HepG2 (cell line): ENCODE data around the gene NDOR1. TPM values are rescaled to one million over a fixed set of nuclear protein-coding genes. Genes with fewer than 3 reads are reported as not detected.

Experiments
- HOXA9 ChIP-seq: sonication (generic); formaldehyde crosslinking; IDR thresholded peaks from 2 replicates; pipeline ENCODE4 v1.8.1; 2022; ENCODE audit warnings: missing genetic modification reagents, mild to moderate bottlenecking, moderate library complexity, borderline replicate concordance
- IKZF4 ChIP-seq: sonication (generic); formaldehyde crosslinking; IDR thresholded peaks from 2 replicates; pipeline ENCODE4 v1.5.1; 2020; ENCODE audit warnings: borderline replicate concordance, mild to moderate bottlenecking, low read depth, missing genetic modification reagents; ENCODE audit errors: not compliant biosample characterization
- PBX2 ChIP-seq: IDR thresholded peaks from 2 replicates; pipeline ENCODE4 v1.6.1; 2016; ENCODE audit warnings: control low read depth
- USF2 ChIP-seq, 2 experiments: sonication (generic) in 1 of 2; formaldehyde crosslinking in 1 of 2; IDR thresholded peaks; 2 replicates each; pipeline versions ENCODE4 v1.5.1 to v1.6.1; 2011 to 2020; ENCODE audit warnings: borderline replicate concordance in 1 of 2, low read depth in 1 of 2, low read length in 1 of 2, mild to moderate bottlenecking in 1 of 2, missing genetic modification reagents in 1 of 2, moderate library complexity in 1 of 2
- ZIK1 ChIP-seq: sonication (generic); formaldehyde crosslinking; IDR thresholded peaks from 2 replicates; pipeline ENCODE4 v1.5.0; 2020; ENCODE audit warnings: mild to moderate bottlenecking, low read depth, missing genetic modification reagents, borderline replicate concordance
- ZNF331 ChIP-seq: sonication (generic); formaldehyde crosslinking; IDR thresholded peaks from 2 replicates; pipeline ENCODE4 v1.4.0; 2020; ENCODE audit warnings: missing genetic modification reagents
- ZNF501 ChIP-seq: sonication (generic); formaldehyde crosslinking; IDR thresholded peaks from 2 replicates; pipeline ENCODE4 v1.5.1; 2020; ENCODE audit warnings: mild to moderate bottlenecking, moderate library complexity, missing genetic modification reagents
- ZNF670 ChIP-seq: sonication (generic); formaldehyde crosslinking; IDR thresholded peaks from 2 replicates; pipeline ENCODE4 v1.8.0; 2022; ENCODE audit warnings: mild to moderate bottlenecking, missing genetic modification reagents, borderline replicate concordance
- ZNF780A ChIP-seq: sonication (generic); formaldehyde crosslinking; IDR thresholded peaks from 2 replicates; pipeline ENCODE4 v1.8.0; 2022; ENCODE audit warnings: mild to moderate bottlenecking, missing genetic modification reagents, moderate library complexity
- polyA plus RNA-seq, 8 experiments: library from polyadenylated mRNA; depleted of rRNA in 3 of 8; stranded (reverse) in 7 of 8; unstranded in 1 of 8; fragments of >200 nt; fragmentation: Illumina TruSeq in 4 of 8; extraction: Trizol in 4 of 8; gene quantifications; 2 replicates each; pipeline versions ENCODE4 v1.2.1 to v1.2.3, GENCODE V29; 2011 to 2016; ENCODE audit warnings: low read depth in 4 of 8, missing spikeins in 1 of 8, mixed read lengths in 1 of 8; ENCODE audit not compliant: insufficient read depth in 1 of 8
- total RNA-seq, 5 experiments: library from RNA; depleted of rRNA; stranded (reverse); fragments of >200 nt; fragmentation: Illumina TruSeq; extraction: Trizol; gene quantifications; 2 replicates each; pipeline ENCODE4 v1.2.3, GENCODE V29; 2016; ENCODE audit warnings: low read depth in 1 of 5
- TF ChIP-seq, protein P1 (sequence below): sonication (generic); formaldehyde crosslinking; IDR thresholded peaks from 2 replicates; pipeline ENCODE4 v1.5.1; 2020; ENCODE audit warnings: missing genetic modification reagents, mild to moderate bottlenecking, borderline replicate concordance
- TF ChIP-seq, protein P2 (sequence below): sonication (generic); formaldehyde crosslinking; IDR thresholded peaks from 2 replicates; pipeline ENCODE4 v1.5.1; 2020; ENCODE audit warnings: mild to moderate bottlenecking, missing genetic modification reagents

The NDOR1 gene
- total and polyA plus RNA-seq, 2 of the 13 experiments (the other 11 are each of a cell fraction or from before 2014, with no cell fraction given), result 3.6 to 8.7 TPM

GRCh38 chr9:137200311-137201204, 4.9 kb upstream of the NDOR1 start, which contains the start of gene TPRN (continued):
- no peak for TF ChIP-seq USF2 (IDR thresholded peaks at IDR 0.05; ENCODE audit: low read depth, low read length)
- no peak for TF ChIP-seq USF2 (CRISPR knock-in tag; IDR thresholded peaks at IDR 0.05; ENCODE audit: borderline replicate concordance)
- no peak for TF ChIP-seq ZIK1
- TF ChIP-seq, protein P1, sequence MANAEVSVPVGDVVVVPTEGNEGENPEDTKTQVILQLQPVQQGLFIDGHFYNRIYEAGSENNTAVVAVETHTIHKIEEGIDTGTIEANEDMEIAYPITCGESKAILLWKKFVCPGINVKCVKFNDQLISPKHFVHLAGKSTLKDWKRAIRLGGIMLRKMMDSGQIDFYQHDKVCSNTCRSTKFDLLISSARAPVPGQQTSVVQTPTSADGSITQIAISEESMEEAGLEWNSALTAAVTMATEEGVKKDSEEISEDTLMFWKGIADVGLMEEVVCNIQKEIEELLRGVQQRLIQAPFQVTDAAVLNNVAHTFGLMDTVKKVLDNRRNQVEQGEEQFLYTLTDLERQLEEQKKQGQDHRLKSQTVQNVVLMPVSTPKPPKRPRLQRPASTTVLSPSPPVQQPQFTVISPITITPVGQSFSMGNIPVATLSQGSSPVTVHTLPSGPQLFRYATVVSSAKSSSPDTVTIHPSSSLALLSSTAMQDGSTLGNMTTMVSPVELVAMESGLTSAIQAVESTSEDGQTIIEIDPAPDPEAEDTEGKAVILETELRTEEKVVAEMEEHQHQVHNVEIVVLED, result peak; percentile 83
- TF ChIP-seq HOXA9 (CRISPR knock-in tag), result peak; percentile 52; the same call in 1 of the 2 replicates
- TF ChIP-seq, protein P2, sequence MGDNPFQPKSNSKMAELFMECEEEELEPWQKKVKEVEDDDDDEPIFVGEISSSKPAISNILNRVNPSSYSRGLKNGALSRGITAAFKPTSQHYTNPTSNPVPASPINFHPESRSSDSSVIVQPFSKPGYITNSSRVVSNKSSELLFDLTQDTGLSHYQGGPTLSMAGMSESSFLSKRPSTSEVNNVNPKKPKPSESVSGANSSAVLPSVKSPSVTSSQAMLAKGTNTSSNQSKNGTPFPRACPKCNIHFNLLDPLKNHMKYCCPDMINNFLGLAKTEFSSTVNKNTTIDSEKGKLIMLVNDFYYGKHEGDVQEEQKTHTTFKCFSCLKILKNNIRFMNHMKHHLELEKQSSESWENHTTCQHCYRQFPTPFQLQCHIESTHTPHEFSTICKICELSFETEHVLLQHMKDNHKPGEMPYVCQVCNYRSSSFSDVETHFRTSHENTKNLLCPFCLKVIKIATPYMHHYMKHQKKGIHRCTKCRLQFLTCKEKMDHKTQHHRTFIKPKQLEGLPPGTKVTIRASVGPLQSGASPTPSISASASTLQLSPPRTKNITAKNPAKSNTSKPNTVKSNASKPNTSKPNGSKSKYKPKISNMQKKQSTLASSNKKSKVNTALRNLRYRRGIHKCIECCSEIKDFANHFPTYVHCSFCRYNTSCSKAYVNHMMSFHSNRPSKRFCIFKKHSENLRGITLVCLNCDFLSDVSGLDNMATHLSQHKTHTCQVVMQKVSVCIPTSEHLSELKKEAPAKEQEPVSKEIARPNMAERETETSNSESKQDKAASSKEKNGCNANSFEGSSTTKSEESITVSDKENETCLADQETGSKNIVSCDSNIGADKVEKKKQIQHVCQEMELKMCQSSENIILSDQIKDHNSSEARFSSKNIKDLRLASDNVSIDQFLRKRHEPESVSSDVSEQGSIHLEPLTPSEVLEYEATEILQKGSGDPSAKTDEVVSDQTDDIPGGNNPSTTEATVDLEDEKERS (CRISPR knock-in tag), result peak; percentile 76
- TF ChIP-seq ZNF780A (CRISPR knock-in tag), result no peak
- TF ChIP-seq IKZF4 (CRISPR knock-in tag), result no peak
- TF ChIP-seq ZNF501, result peak; percentile 84; the same call in 1 of the 2 replicates
- TF ChIP-seq ZNF331 (CRISPR knock-in tag), result peak; percentile 92
- TF ChIP-seq PBX2 (CRISPR knock-in tag), result 0 out of 2 replicates have a peak, but pooled peaks have one; percentile 38
- peak; percentile 66; the same call in 1 of the 2 replicates for TF ChIP-seq ZNF670
